LoVo (cell line): Measurements from ENCODE around the gene SGSM1.
A peak's percentile ranks its signal among the peaks of the same experiment; 100 is the strongest.

ENCODE experiments used
- DNase-seq: peaks from one replicate; pipeline ENCODE4 v3.0.0-alpha.2; 2016; ENCODE audit warnings: low spot score

SGSM1 gene

DNA sequence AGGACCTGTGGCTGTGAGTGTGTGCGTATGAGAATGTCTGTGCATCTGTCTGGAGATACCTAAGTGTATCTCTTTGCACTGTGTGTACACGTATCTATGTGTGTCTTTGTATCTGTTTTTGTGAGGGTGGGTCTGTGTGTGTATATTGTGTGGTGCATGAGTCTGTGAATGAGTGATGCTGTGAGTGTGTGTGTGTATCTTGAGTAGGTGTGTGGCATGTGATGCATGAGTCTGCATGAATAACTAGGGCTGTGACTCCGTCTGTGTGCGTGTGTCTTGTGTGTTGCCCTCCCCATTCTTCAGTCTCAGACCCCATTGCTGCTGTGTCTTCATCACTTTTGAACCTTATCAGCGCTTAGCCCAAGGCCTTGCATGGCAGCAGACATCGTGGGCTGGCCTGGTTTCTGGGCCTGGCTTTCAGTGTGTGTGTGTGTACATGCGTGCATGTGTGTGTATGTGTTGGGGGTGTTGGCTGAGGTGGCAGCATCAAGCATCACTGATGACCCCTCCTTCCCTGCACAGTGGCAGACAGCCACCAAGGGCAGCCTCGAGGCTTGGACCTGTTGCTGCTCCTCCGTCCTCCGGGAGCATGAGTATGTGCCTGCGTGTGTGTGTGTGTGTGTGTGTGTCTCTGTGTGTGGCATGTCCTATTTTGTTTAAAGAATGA is 1.4 kb downstream of the SGSM1 start:
- no peak for DNase-seq

DNA sequence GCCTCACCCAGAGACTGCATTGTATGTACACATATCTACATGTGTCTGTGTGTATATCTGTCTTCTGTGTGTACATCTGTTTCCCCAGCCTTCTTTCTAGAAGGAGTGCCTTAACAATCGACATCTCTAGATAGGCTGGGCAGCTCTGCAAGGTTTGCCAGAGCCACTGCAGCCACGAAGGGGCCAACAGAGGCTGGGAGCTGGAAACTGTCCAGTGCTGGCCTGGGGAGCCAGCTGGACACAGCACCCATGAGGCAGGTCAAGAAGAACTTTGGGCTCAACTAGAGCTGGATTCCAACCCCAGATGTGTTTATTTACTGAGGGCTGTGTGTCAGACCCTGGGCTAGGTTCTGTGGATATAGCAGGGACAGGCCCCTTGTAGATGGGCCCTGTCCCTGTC is 3.3 kb downstream of the SGSM1 start:
- DNase-seq, result no peak

DNA sequence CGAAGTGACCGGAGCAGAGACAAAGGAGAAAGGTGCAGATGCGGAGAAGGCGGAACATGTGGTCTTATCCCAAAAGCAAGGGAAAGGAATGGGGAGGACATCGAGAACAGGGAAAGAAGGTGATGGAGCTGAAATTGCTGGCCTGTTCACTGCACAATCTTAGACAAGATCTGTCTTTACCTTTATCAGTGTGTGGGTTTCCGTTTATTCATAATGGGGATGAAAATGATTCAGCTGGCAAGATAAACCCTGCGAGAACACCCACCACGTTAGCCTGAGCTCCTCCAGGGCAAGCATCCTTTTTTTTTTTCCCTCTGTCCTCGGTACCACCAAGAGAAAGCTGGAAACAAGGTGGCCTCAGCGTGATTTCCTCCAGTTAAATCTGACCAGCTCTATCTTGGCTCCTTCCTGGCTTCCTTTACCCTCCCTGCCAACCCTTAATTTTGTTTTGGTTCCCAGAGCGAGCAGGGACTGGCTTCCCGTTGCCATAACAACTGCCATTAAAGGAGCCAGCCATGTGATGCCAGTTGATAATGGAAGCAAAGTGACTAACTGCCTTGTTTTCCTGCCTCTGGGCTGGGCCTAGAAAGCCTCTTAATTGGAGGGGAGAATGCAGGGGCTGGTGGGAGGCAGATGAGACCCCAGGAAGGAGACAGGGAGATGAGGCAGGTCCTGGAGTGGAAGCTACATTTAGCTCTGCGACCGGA is 4.2 kb downstream of the SGSM1 start:
- no peak for DNase-seq

- no peak for DNase-seq
Measured at GRCh38 chr22:24812950-24813775, 7.2 kb downstream of the SGSM1 start.

DNA sequence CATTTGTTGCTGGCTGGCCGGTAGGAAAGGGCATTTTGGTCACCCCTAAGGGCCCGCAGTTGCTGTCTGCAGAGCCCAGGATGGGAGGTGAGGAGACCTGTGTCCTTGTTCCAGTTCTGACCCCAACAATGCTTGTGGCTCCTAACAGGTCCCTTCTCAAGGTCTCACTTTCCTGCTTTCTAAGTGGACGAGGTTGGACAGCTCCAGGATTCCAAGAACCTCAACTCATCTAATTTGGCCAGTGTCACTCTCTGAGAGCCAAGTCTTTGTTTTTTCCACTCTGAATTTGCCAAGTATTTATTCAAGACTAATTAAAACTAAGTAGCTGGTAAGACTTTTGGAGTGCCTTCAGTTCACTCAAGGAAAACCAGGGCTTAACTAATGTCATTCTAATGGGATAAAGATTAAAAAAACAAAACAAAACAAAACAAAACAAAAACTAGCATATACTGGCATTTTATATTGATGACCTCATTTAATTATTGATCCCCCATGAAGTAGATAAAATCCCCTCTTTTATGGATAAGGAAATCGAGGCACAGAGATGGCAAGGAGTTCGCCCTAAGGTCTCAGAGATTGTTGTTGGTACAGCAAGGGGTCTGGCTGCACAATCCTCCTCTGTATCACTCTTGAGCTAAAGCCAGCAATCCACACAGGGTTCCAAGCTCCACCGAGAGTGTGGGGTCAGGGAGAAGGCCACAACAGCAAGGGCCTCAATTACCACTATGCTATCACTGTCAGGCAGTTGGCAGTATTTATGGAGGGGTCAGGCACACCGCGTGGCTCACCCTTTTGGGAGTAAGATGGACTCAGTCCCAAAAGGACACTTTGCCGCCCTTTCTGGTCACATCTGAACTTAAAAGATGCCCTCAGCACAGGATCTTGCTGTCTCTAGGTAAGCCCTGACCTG is 8.1 kb downstream of the SGSM1 start:
- no peak for DNase-seq

- DNase-seq, result no peak
Measured at GRCh38 chr22:24816806-24817205, 10.8 kb downstream of the SGSM1 start.

GRCh38 chr22:24819487-24819886 is 13.5 kb downstream of the SGSM1 start:
- no peak for DNase-seq

DNA sequence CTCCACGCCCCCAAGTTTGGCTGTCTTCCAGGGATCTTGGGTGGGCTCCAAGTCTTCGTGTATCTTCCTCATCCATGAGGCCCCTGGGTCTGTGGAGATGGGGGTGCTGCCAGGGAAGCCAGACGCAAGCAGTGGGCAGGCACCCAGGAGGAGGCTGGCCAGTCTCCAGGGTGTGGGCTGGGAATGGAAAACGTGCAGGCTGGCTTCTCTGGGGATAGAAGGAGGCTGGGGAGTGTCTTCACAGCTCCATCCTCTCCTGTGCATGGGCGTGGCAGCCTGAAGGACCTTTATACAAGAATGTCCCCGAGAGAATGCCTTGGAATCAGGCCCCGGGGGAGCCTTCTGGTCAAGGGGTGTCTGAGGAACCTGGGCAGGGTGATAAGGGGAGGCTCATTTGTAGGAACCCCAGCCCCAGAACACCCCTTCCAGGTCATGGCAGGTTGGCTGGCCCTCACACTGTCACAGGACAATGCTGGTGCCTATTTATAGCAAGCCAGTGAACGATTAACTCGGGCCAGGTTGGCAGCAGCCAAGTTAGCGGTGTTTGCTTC is 14.0 kb downstream of the SGSM1 start:
- DNase-seq, result peak; percentile 26

- DNase-seq, result no peak
Measured at GRCh38 chr22:24822471-24822870, 16.5 kb downstream of the SGSM1 start.

GRCh38 chr22:24823787-24824186 is 17.8 kb downstream of the SGSM1 start:
- DNase-seq, result no peak

GRCh38 chr22:24824250-24824649 is 18.2 kb downstream of the SGSM1 start:
- no peak for DNase-seq

- DNase-seq, result no peak
Measured at GRCh38 chr22:24824915-24825314, 18.9 kb downstream of the SGSM1 start.

- no peak for DNase-seq
Measured at GRCh38 chr22:24826710-24827285, 20.8 kb downstream of the SGSM1 start.

DNA sequence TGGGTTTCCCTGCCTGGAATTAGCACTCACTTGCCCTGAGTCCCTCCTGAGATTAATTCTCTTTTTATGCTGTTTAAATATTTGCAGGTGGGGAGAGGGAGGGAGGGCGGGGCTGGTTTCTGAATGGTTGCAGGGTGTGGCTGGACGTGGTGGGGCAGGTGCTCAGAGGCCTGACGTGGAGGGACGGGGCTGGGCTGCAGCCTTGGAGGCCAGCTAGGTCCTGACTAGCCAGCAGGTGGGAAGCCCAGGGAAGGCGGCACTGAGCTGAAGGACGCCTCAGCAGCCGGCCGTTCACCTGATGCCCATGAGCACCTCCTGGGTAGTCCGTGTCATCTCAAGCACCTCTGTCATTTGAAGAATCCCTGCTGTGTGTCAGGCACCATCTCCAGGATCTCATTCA is 21.3 kb downstream of the SGSM1 start:
- DNase-seq, result peak; percentile 8

DNA sequence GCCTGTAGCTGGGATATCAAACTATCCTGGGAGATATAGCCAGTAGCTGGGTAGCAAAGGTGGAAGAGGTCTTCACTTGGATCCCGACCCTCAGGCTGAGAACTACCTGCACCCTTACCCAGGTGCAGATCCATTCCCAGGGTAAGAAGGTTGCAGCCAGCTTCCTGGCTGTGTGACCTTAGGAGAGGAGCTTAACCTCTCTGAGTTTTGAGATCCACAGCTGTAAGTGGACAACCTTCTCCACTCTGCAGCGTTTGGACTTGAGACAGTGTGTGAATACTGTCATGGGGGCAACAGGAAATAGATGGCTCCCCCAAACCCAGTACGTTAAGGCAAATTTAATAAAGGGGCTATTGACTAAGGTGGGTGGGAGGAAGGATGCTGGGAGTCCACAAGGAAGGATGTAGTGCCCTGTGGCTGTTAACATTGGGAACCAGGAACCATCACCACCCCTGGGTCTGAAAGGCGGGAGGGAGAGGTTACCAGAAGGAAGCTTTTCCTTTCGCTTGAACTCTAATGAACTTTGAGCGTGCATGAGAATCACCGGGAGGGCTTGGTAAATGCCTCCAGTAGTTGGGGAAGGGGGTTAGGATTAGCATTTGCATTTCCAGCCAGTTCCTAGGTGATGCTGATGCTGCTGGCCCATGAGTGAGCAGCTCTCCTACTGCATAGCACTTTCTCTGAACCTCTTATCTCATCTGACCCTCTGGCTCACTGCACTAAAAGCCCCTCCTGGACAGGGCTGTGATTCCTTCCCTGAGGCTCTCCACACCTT is 24.4 kb downstream of the SGSM1 start:
- DNase-seq, result no peak

GRCh38 chr22:24831687-24832086 is 25.7 kb downstream of the SGSM1 start:
- no peak for DNase-seq

DNA sequence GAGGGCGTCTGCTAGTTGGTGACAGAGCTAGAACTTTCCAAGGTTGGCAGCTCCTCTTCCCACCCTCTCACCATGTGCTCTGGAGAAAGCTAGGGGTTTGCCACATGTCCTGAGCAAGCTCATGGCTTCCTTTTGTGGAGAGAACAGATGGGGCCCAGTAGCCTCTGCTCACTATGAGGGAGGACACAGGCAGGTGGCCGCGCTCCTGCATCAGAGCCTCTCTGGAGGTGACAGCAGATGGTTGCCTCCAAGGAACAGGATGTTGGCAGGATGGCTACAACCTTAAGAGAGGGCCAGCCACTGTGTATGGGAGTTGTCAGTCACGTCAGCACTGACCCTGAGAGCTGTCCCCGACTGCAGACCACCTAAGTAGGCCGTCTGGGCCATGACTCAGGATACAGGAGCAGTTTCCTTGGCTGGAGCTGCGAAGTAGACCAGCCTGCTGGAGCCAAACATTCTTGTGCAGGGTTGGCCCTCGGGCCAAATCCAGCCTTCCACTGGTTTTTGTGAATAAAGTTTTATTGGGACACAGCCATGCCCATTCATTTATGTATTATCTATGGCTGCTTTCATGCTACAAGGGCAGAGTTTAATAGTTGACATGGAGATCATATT is 28.0 kb downstream of the SGSM1 start:
- no peak for DNase-seq

DNA sequence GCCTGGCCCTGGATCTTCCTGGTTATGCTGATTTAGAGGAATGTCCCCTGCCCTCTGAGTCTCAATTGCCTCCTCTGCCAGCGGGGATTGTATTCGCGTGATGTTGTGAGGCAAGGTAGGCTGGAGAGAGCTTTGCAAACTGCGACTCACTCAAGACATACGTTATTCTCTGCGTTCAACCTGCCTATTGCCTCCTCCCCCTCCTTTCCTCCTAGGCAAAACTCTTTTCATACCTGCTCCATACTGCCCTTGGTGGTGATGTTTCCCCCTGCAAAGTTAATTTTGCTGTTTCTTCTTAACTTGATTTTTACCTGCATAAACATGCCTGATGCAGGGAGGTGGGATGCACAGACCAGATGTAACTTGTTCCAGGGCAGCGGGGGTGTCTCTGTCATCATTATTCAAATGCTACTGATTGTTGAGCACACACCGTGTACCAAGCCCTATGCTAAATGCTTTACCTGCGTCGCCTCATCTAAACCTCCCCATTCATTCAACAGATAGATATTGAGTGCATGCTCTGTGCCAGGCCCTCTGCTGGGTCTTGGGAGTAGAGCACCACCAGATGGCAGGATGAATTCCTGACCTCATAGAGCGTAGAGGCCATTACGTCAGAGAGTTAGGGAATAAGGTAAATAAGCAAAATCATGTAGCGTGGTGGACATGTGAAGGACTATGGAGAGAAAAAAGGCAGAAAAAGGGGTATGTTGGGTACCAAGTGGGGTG is 29.0 kb downstream of the SGSM1 start:
- DNase-seq, result no peak

DNA sequence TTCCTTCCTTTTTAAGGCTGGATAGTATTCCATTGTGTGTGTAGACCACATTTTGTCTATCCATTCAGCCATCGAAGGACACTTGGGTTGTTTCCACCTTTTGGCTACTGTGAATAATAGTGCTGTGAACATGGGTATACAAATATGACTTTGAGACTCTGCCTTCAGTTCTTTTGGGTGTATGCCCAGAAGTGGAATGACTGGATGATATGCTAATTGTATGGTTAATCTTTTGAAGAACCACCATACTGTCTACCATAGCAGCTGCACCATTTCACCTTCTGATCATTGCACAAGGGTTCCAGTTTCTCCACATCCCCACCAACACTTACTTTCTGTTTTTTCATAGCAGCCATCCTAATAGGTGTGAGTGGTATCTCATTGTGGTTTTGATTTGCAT is 30.3 kb downstream of the SGSM1 start:
- no peak for DNase-seq
